ENCODE measurements around the gene LENG1. TPM values are rescaled to one million over a fixed set of nuclear protein-coding genes. Genes with fewer than 3 reads are reported as not detected.

LENG1 gene
- total RNA-seq, 4 donors from 2014 or later = 7.4 to 12.9 (median 10.4) TPM

GRCh38 chr19:54193011-54193410 is 33.5 kb upstream of the LENG1 start:
- 84 to 92% methylated on average over 11 of the region's 11 CpGs for WGBS, 2 donors
- H3K4me3 ChIP-seq = no peak overlapping the region
- H3K9me3 ChIP-seq = no peaks in the 10 kb centered on the region
- peaks cover 4 to 26% (median 19%) of the 10 kb centered on the region in 4 donors for H3K4me1 ChIP-seq
- H3K27ac ChIP-seq = no peak overlapping the region
- peaks cover 0 to 34% (median 7%) of the 10 kb centered on the region in 3 donors for H3K36me3 ChIP-seq
- no peaks in the 10 kb centered on the region for H3K27me3 ChIP-seq
- TF ChIP-seq POLR2A (IDR thresholded peaks at IDR 0.05) (no peak), EP300 (IDR thresholded peaks at IDR 0.05) (no peak)
- DNase-seq (ENCODE audit: low spot score in 2 of 2) = no peak

- Histone ChIP-seq H3K4me1 (peaks cover 4 to 27% (median 20%) of the 10 kb centered on the region in 4 donors), H3K36me3 (peaks cover 0 to 28% (median 7%) of the 10 kb centered on the region in 3 donors), H3K27ac (peak overlapping the region; percentile 94 to 99 (median 97)), H3K4me3 (peak overlapping the region; percentile 70 to 90 (median 88)), H3K9me3 (no peaks in the 10 kb centered on the region), H3K27me3 (no peaks in the 10 kb centered on the region)
- TF ChIP-seq CTCF (IDR thresholded peaks at IDR 0.05) = no peak
- TF ChIP-seq POLR2A (IDR thresholded peaks at IDR 0.05) = no peak
- no peak for TF ChIP-seq EP300 (IDR thresholded peaks at IDR 0.05)
- DNase-seq (ENCODE audit: low spot score in 2 of 2) = no peak
- 63 to 64% methylated on average over 19 of the region's 19 CpGs for WGBS, 2 donors
Measured at GRCh38 chr19:54191811-54192453, 32.4 kb upstream of the LENG1 start.

GRCh38 chr19:54191011-54191810 is 31.7 kb upstream of the LENG1 start, which contains the start of gene TSEN34:
TSEN34 (plus strand) TSS chr19:54191308; CDS start chr19:54191365, 57 bp downstream.
- DNase-seq (ENCODE audit: low spot score in 2 of 2) = peak; percentile 71 to 76
- WGBS, 2 donors = 0 to 1% methylated on average over 12 to 57 of the region's 77 CpGs
- TF ChIP-seq EP300 (IDR thresholded peaks at IDR 0.05) (peak in 1 of 2 donors; percentile 79), CTCF (IDR thresholded peaks at IDR 0.05) (no peak), POLR2A (IDR thresholded peaks at IDR 0.05) (peak; percentile 36 to 66)
- peak within 1 kb of the TSS; percentile 70 to 90 (median 88) for H3K4me3 ChIP-seq
- peaks cover 0 to 32% (median 7%) of the 10 kb centered on the region in 3 donors for H3K36me3 ChIP-seq
- H3K27ac ChIP-seq = peak within 1 kb of the TSS; percentile 94 to 99 (median 97)
- no peaks in the 10 kb centered on the region for H3K9me3 ChIP-seq
- H3K4me1 ChIP-seq = peaks cover 4 to 27% (median 20%) of the 10 kb centered on the region in 4 donors
- H3K27me3 ChIP-seq = no peaks in the 10 kb centered on the region

GRCh38 chr19:54190503-54191010 is 31.0 kb upstream of the LENG1 start:
- TF ChIP-seq POLR2A (IDR thresholded peaks at IDR 0.05) = no peak
- TF ChIP-seq CTCF (IDR thresholded peaks at IDR 0.05) = no peak
- peak in 1 of 2 donors; percentile 98 for TF ChIP-seq EP300 (IDR thresholded peaks at IDR 0.05)
- Histone ChIP-seq H3K27me3 (no peaks in the 10 kb centered on the region), H3K36me3 (peaks cover 0 to 34% (median 7%) of the 10 kb centered on the region in 3 donors), H3K4me1 (peaks cover 4 to 27% (median 20%) of the 10 kb centered on the region in 4 donors), H3K4me3 (peak overlapping the region; percentile 70 to 90 (median 88)), H3K9me3 (no peaks in the 10 kb centered on the region), H3K27ac (peak overlapping the region; percentile 94 to 99 (median 97))
- WGBS, 2 donors = 0% methylated on average over 49 of the region's 56 CpGs
- DNase-seq (ENCODE audit: low spot score in 2 of 2) = peak; percentile 99 to 100

GRCh38 chr19:54189735-54190502 is 30.4 kb upstream of the LENG1 start:
- Histone ChIP-seq H3K9me3 (no peaks in the 10 kb centered on the region), H3K36me3 (peaks cover 0 to 28% (median 7%) of the 10 kb centered on the region in 3 donors), H3K27me3 (no peaks in the 10 kb centered on the region), H3K4me3 (peak overlapping the region; percentile 68 to 90 (median 86)), H3K27ac (peak overlapping the region; percentile 94 to 99 (median 97)), H3K4me1 (peaks cover 4 to 27% (median 20%) of the 10 kb centered on the region in 4 donors)
- DNase-seq (ENCODE audit: low spot score in 2 of 2) = peak; percentile 100
- peak in 1 of 5 experiments; percentile 11 for TF ChIP-seq CTCF (IDR thresholded peaks at IDR 0.05)
- peak; percentile 54 to 73 for TF ChIP-seq POLR2A (IDR thresholded peaks at IDR 0.05)
- TF ChIP-seq EP300 (IDR thresholded peaks at IDR 0.05) = peak; percentile 92 to 98
- WGBS, 2 donors = 0% methylated on average over 27 to 56 of the region's 65 CpGs
